Ishikawa (cell line): Measurements from ENCODE around the gene PLPPR1.

Experiments used
- CREB1 ChIP-seq: IDR thresholded peaks from 2 replicates; pipeline ENCODE4 v1.6.1; 2012; ENCODE audit warnings: low read depth
- EGR1 ChIP-seq: IDR thresholded peaks from 2 replicates; pipeline ENCODE4 v1.6.1; 2012
- FOXM1 ChIP-seq: IDR thresholded peaks from 2 replicates; pipeline ENCODE4 v1.6.1; 2012; ENCODE audit warnings: low read depth, borderline replicate concordance
- TCF12 ChIP-seq: IDR thresholded peaks from 2 replicates; pipeline ENCODE4 v1.6.1; 2012; ENCODE audit warnings: low read depth
- YY1 ChIP-seq: IDR thresholded peaks from 2 replicates; pipeline ENCODE4 v1.6.1; 2012; ENCODE audit warnings: low read depth
- TF ChIP-seq, protein P1 (sequence below): IDR thresholded peaks from 2 replicates; pipeline ENCODE4 v1.6.1; 2012
- TF ChIP-seq, protein P2 (sequence below): IDR thresholded peaks from 2 replicates; pipeline ENCODE4 v1.6.1; 2012; ENCODE audit warnings: low read depth, mild to moderate bottlenecking

DNA sequence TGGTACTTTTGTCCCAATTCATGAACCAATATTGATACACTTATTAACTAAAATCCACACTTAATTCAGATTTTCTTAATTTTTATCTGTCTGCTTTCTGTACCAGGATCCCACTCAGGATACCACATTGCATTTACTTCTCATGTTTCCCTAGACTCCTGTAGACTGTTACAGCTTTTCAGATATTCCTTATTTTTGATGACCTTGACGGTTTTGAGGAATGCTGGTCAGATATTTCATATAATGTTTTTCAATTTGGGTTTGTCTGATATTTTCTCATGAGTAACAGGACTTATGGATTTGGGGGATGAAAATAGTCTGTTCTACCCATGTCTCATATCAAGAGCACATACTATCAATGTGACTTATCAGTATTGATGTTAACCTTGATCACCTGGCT is 37.4 kb downstream of the PLPPR1 start:
- TF ChIP-seq CREB1: no peak
- TF ChIP-seq, protein P1, sequence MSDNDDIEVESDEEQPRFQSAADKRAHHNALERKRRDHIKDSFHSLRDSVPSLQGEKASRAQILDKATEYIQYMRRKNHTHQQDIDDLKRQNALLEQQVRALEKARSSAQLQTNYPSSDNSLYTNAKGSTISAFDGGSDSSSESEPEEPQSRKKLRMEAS: no peak
- TF ChIP-seq EGR1: no peak
- TF ChIP-seq, protein P2, sequence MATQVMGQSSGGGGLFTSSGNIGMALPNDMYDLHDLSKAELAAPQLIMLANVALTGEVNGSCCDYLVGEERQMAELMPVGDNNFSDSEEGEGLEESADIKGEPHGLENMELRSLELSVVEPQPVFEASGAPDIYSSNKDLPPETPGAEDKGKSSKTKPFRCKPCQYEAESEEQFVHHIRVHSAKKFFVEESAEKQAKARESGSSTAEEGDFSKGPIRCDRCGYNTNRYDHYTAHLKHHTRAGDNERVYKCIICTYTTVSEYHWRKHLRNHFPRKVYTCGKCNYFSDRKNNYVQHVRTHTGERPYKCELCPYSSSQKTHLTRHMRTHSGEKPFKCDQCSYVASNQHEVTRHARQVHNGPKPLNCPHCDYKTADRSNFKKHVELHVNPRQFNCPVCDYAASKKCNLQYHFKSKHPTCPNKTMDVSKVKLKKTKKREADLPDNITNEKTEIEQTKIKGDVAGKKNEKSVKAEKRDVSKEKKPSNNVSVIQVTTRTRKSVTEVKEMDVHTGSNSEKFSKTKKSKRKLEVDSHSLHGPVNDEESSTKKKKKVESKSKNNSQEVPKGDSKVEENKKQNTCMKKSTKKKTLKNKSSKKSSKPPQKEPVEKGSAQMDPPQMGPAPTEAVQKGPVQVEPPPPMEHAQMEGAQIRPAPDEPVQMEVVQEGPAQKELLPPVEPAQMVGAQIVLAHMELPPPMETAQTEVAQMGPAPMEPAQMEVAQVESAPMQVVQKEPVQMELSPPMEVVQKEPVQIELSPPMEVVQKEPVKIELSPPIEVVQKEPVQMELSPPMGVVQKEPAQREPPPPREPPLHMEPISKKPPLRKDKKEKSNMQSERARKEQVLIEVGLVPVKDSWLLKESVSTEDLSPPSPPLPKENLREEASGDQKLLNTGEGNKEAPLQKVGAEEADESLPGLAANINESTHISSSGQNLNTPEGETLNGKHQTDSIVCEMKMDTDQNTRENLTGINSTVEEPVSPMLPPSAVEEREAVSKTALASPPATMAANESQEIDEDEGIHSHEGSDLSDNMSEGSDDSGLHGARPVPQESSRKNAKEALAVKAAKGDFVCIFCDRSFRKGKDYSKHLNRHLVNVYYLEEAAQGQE: no peak
- TF ChIP-seq YY1: no peak
- TF ChIP-seq TCF12: no peak
- TF ChIP-seq FOXM1: no peak
